IMR-90 (cell line): ENCODE data around the gene CYB5D1. TPM values are rescaled to one million over a fixed set of nuclear protein-coding genes. Genes with fewer than 3 reads are reported as not detected.
A peak's percentile ranks its signal among the peaks of the same experiment; 100 is the strongest.

Experiments used
- ATAC-seq: fragments of 200-7000 bp; cut with Tn5 transposase; 2 replicates; pipeline ENCODE4 v1.9.1; 2020; ENCODE audit warnings: low read depth, mild to moderate bottlenecking, moderate library complexity
- BruUV-seq: library from RNA; stranded (reverse); fragments of 400-500 nt; replicated peaks from 2 replicates; lab custom pipeline; 2021; lab: Mats Ljungman, UMichigan
- CTCF ChIA-PET: fragments of 300-600 bp; formaldehyde crosslinking; extraction: SDS; loops from one replicate; lab custom pipeline; 2021; ENCODE audit warnings: antibody characterized with exemption; lab: Yijun Ruan, JAX
- POLR2A ChIA-PET: fragments of 300-600 bp; sonication (Branson Sonifier 250); formaldehyde crosslinking; loops from one replicate; lab custom pipeline; 2022; ENCODE audit warnings: antibody characterized with exemption; ENCODE audit not compliant: unreplicated experiment; lab: Charles Lee
- DNase-seq: peaks from one replicate; pipeline ENCODE4 v3.0.0; 2013
- H2AFZ ChIP-seq: replicated peaks from 2 replicates; pipeline ENCODE3; 2013; ENCODE audit warnings: low read length, mild to moderate bottlenecking; ENCODE audit not compliant: poor library complexity
- H2AK5ac ChIP-seq: 2 replicates; pipeline ENCODE4 v1.6.1; 2013; ENCODE audit warnings: low read depth, low read length, inconsistent platforms
- H2AK9ac ChIP-seq: replicated peaks from 2 replicates; pipeline ENCODE3; 2013; ENCODE audit warnings: mild to moderate bottlenecking, low read depth, low read length, moderate library complexity; ENCODE audit not compliant: poor library complexity
- H2BK120ac ChIP-seq: 2 replicates; pipeline ENCODE4 v1.6.1; 2013; ENCODE audit warnings: low read depth, low read length, inconsistent platforms
- H2BK15ac ChIP-seq: 3 replicates; pipeline ENCODE4 v1.6.1; 2013; ENCODE audit warnings: low read depth, low read length, inconsistent platforms
- H2BK20ac ChIP-seq: 2 replicates; pipeline ENCODE4 v1.6.1; 2013; ENCODE audit warnings: low read depth, mild to moderate bottlenecking, inconsistent platforms, low read length, moderate library complexity
- H2BK5ac ChIP-seq: 2 replicates; pipeline ENCODE4 v1.6.1; 2013; ENCODE audit warnings: mild to moderate bottlenecking, low read depth, low read length, inconsistent platforms; ENCODE audit not compliant: poor library complexity, severe bottlenecking
- H3K14ac ChIP-seq: replicated peaks from 2 replicates; pipeline ENCODE4 v1.6.1; 2013; ENCODE audit warnings: low read depth, low read length, inconsistent platforms
- H3K18ac ChIP-seq: 2 replicates; pipeline ENCODE4 v1.6.1; 2013; ENCODE audit warnings: low read depth, low read length, control low read depth
- H3K23ac ChIP-seq: 2 replicates; pipeline ENCODE4 v1.6.1; 2013; ENCODE audit warnings: low read depth, low read length, inconsistent platforms
- H3K27ac ChIP-seq: 2 replicates; pipeline ENCODE4 v1.5.1; 2013; ENCODE audit warnings: mild to moderate bottlenecking, control low read depth, low read length; ENCODE audit not compliant: insufficient read depth
- H3K27me3 ChIP-seq: 2 replicates; pipeline ENCODE4 v1.6.1; 2013; ENCODE audit warnings: low read length; ENCODE audit not compliant: control insufficient read depth, insufficient read depth
- H3K36me3 ChIP-seq: 2 replicates; pipeline ENCODE4 v1.6.1; 2013; ENCODE audit warnings: low read length, mixed read lengths; ENCODE audit not compliant: control insufficient read depth, insufficient read depth
- H3K4ac ChIP-seq: 2 replicates; pipeline ENCODE4 v1.6.1; 2013; ENCODE audit warnings: low read depth, low read length, inconsistent platforms
- H3K4me1 ChIP-seq: 2 replicates; pipeline ENCODE4 v1.6.1; 2013; ENCODE audit warnings: low read length, mixed read lengths; ENCODE audit not compliant: control insufficient read depth, insufficient read depth
- H3K4me2 ChIP-seq: 2 replicates; pipeline ENCODE4 v1.6.1; 2013; ENCODE audit warnings: low read depth, mild to moderate bottlenecking, control low read depth, low read length, moderate library complexity
- H3K4me3 ChIP-seq: 2 replicates; pipeline ENCODE4 v1.5.1; 2013; ENCODE audit warnings: low read depth, mild to moderate bottlenecking, control low read depth, low read length, moderate library complexity; ENCODE audit not compliant: insufficient read depth
- H3K56ac ChIP-seq: 2 replicates; pipeline ENCODE4 v1.6.1; 2013; ENCODE audit warnings: low read length, inconsistent platforms; ENCODE audit not compliant: insufficient read depth; ENCODE audit errors: extremely low read depth
- H3K79me1 ChIP-seq, 2 experiments: 2 replicates each; pipeline ENCODE4 v1.6.1; 2013; ENCODE audit warnings: low read length in 2 of 2, inconsistent platforms in 1 of 2, low read depth in 1 of 2
- H3K9ac ChIP-seq: 2 replicates; pipeline ENCODE4 v1.6.1; 2013; ENCODE audit warnings: low read depth, low read length, control low read depth
- H3K9me1 ChIP-seq: 2 replicates; pipeline ENCODE4 v1.6.1; 2013; ENCODE audit warnings: low read length, inconsistent platforms; ENCODE audit not compliant: insufficient read depth
- H3K9me3 ChIP-seq: 2 replicates; pipeline ENCODE4 v1.6.1; 2013; ENCODE audit warnings: low read length; ENCODE audit not compliant: control insufficient read depth, insufficient read depth
- H4K20me1 ChIP-seq: 2 replicates; pipeline ENCODE4 v1.6.1; 2013; ENCODE audit warnings: low read length, inconsistent platforms; ENCODE audit not compliant: insufficient read depth
- H4K5ac ChIP-seq: 2 replicates; pipeline ENCODE4 v1.6.1; 2013; ENCODE audit warnings: mild to moderate bottlenecking, low read depth, low read length, control low read depth
- H4K8ac ChIP-seq, 2 experiments: 2 replicates each; pipeline ENCODE4 v1.6.1; 2013; ENCODE audit warnings: low read depth in 2 of 2, low read length in 2 of 2, control low read depth in 1 of 2, inconsistent platforms in 1 of 2
- H4K91ac ChIP-seq: 2 replicates; pipeline ENCODE4 v1.6.1; 2013; ENCODE audit warnings: low read depth, low read length, inconsistent platforms; ENCODE audit not compliant: insufficient read depth
- BHLHE40 ChIP-seq: fragments of 150-350 bp; IDR thresholded peaks from 2 replicates; pipeline ENCODE4 v1.6.1; 2016; ENCODE audit warnings: mild to moderate bottlenecking, low read depth, low read length
- CEBPB ChIP-seq: IDR thresholded peaks from 2 replicates; pipeline ENCODE4 v1.6.1; 2012; ENCODE audit warnings: low read depth, low read length, improper control_type of control experiment
- CHD1 ChIP-seq: IDR thresholded peaks from 2 replicates; pipeline ENCODE4 v1.6.1; 2012; ENCODE audit warnings: low read depth, low read length, improper control_type of control experiment
- ELK1 ChIP-seq: fragments of 150-350 bp; IDR thresholded peaks from 2 replicates; pipeline ENCODE4 v1.6.1; 2016; ENCODE audit warnings: low read depth, mild to moderate bottlenecking, low read length, moderate library complexity, borderline replicate concordance
- FOS ChIP-seq: fragments of 150-350 bp; IDR thresholded peaks from 2 replicates; pipeline ENCODE4 v1.6.1; 2016; ENCODE audit warnings: low read depth, low read length
- MAFK ChIP-seq: IDR thresholded peaks from 2 replicates; pipeline ENCODE4 v1.6.1; 2012; ENCODE audit warnings: low read depth, low read length, improper control_type of control experiment
- MAZ ChIP-seq: IDR thresholded peaks from 2 replicates; pipeline ENCODE4 v1.6.1; 2012; ENCODE audit warnings: low read depth, mild to moderate bottlenecking, low read length, improper control_type of control experiment, moderate library complexity, borderline replicate concordance
- MXI1 ChIP-seq: IDR thresholded peaks from 2 replicates; pipeline ENCODE4 v1.6.1; 2012; ENCODE audit warnings: low read depth, mild to moderate bottlenecking, low read length, moderate library complexity, borderline replicate concordance
- NFE2L2 ChIP-seq: fragments of 150-350 bp; IDR thresholded peaks from 2 replicates; pipeline ENCODE4 v1.6.1; 2016; ENCODE audit warnings: low read depth, mild to moderate bottlenecking, low read length
- RAD21 ChIP-seq: IDR thresholded peaks from 2 replicates; pipeline ENCODE4 v1.6.1; 2012; ENCODE audit warnings: low read length, improper control_type of control experiment
- RCOR1 ChIP-seq: IDR thresholded peaks from 2 replicates; pipeline ENCODE4 v1.6.1; 2012; ENCODE audit warnings: mild to moderate bottlenecking, low read length, improper control_type of control experiment; ENCODE audit not compliant: insufficient replicate concordance
- RFX5 ChIP-seq: IDR thresholded peaks from 2 replicates; pipeline ENCODE4 v1.8.0; 2012; ENCODE audit warnings: low read depth, mild to moderate bottlenecking, low read length, moderate library complexity
- SMC3 ChIP-seq: fragments of 150-350 bp; IDR thresholded peaks from 2 replicates; pipeline ENCODE4 v1.6.1; 2016; ENCODE audit warnings: low read depth, mild to moderate bottlenecking, antibody characterized with exemption, low read length, moderate library complexity
- USF2 ChIP-seq: fragments of 150-350 bp; IDR thresholded peaks from 2 replicates; pipeline ENCODE4 v1.6.1; 2017; ENCODE audit warnings: mild to moderate bottlenecking, antibody characterized with exemption, low read length, low read depth
- WGBS, 2 experiments: methylation state at CpG; one replicate each; pipeline versions ENCODE4 v1.1.5 to v1.1.7; 2013; ENCODE audit warnings: missing lambda C conversion rate in 2 of 2; ENCODE audit not compliant: insufficient read length in 1 of 2; ENCODE audit errors: extremely low coverage in 2 of 2; 5-methylcytosine and 5-hydroxymethylcytosine counted together
- dilution Hi-C: fragments of 300-500 bp; cut with HindIII; formaldehyde crosslinking; loops from one replicate; pipeline ENCODE4 v1.14.3; 2018; ENCODE audit warnings: low sequenced_read_pairs; ENCODE audit not compliant: unreplicated experiment
- in situ Hi-C: fragments of 300-500 bp; cut with MboI; formaldehyde crosslinking; loops from 3 replicates; pipeline ENCODE4 v1.14.3; 2019; ENCODE audit warnings: low sequenced_read_pairs, inconsistent platforms, mixed read lengths
- intact Hi-C: fragments of 100-400 bp; cut with micrococcal nuclease; formaldehyde crosslinking; loops from 2 replicates; pipeline ENCODE4 v1.10.0; 2022
- polyA plus RNA-seq, 3 experiments: library from polyadenylated mRNA; depleted of rRNA; stranded (reverse); fragments of >200 nt; gene quantifications; 2 replicates each; pipeline ENCODE4 v1.2.3, GENCODE V29; 2012; ENCODE audit warnings: low replicate concordance in 1 of 3
- total RNA-seq: library from RNA; depleted of rRNA; stranded (reverse); fragments of >200 nt; gene quantifications from 2 replicates; pipeline ENCODE4 v1.2.3, GENCODE V29; 2012

CYB5D1 gene
- total and polyA plus RNA-seq, 2 of the 4 experiments (the other 2 are of a cell fraction): 8.8 to 10.8 TPM

GRCh38 chr17:7851438-7852261, 6.2 kb upstream of the CYB5D1 start:
- peaks cover 15% of the 10 kb centered on the region for H3K4me1 ChIP-seq
- no peak overlapping the region for H4K5ac ChIP-seq
- H3K9ac ChIP-seq: no peak overlapping the region
- in situ Hi-C loops (no loop called here), dilution Hi-C loops (no loop called here), intact Hi-C loops (loop anchor here (1.0 kb wide), 2 partner anchors 16 to 29 kb away; no protein-coding TSS in a partner anchor)
- no peak overlapping the region for H3K4me3 ChIP-seq
- H2BK15ac ChIP-seq: no peak overlapping the region
- peaks cover 59% of the 10 kb centered on the region for H3K36me3 ChIP-seq
- no peak overlapping the region for H4K91ac ChIP-seq
- no TSS peak for BruUV-seq
- no peak overlapping the region for H2BK120ac ChIP-seq
- ATAC-seq (peak; percentile 89), DNase-seq (peak; percentile 81)
- peak overlapping the region; percentile 84 for H2AFZ ChIP-seq
- H3K9me1 ChIP-seq: no peaks in the 10 kb centered on the region
- H3K27me3 ChIP-seq: no peaks in the 10 kb centered on the region
- no peak overlapping the region for H2BK5ac ChIP-seq
- H3K23ac ChIP-seq: no peak overlapping the region
- CTCF ChIA-PET: no interaction called here
- no peak overlapping the region for H3K27ac ChIP-seq
- no peaks in the 10 kb centered on the region for H3K9me3 ChIP-seq
- H3K4ac ChIP-seq: no peak overlapping the region
- H2AK5ac ChIP-seq: peak overlapping the region; percentile 53
- H3K4me2 ChIP-seq: no peak overlapping the region
- no peak overlapping the region for H3K18ac ChIP-seq
- H2AK9ac ChIP-seq: peak overlapping the region; percentile 85
- peaks cover 26% of the 10 kb centered on the region for H4K20me1 ChIP-seq
- no peak overlapping the region for H3K14ac ChIP-seq
- H3K56ac ChIP-seq: no peak overlapping the region
- WGBS, 2 experiments: 17% methylated on average over 37 of the region's 60 CpGs; no CpG with 5 or more reads in 1 of the 2 experiments
- H3K79me1 ChIP-seq: peaks cover 14 to 40% of the 10 kb centered on the region in 2 experiments
- no peak overlapping the region for H2BK20ac ChIP-seq
- POLR2A ChIA-PET: no interaction called here
- peak overlapping the region in 1 of 2 experiments; percentile 45; a peak in 1 of 4 replicates for H4K8ac ChIP-seq
- TF ChIP-seq RCOR1: no peak
- TF ChIP-seq NFE2L2: no peak
- peak; percentile 74 for TF ChIP-seq SMC3
- TF ChIP-seq RFX5: no peak
- peak; percentile 89 for TF ChIP-seq RAD21
- no peak for TF ChIP-seq FOS
- no peak; the same call in 1 of the 2 replicates for TF ChIP-seq CHD1
- no peak for TF ChIP-seq CEBPB
- no peak for TF ChIP-seq ELK1
- peak; percentile 89 for TF ChIP-seq MAZ
- TF ChIP-seq MXI1: 0 out of 2 replicates have a peak, but pooled peaks have one; percentile 42
- TF ChIP-seq MAFK: no peak
- TF ChIP-seq USF2: peak; percentile 19
- TF ChIP-seq BHLHE40: no peak; the same call in 1 of the 2 replicates
